ENCODE measurements around the gene PRKACA. TPM values are rescaled to one million over a fixed set of nuclear protein-coding genes. Genes with fewer than 3 reads are reported as not detected.
A peak's percentile ranks its signal among the peaks of the same experiment; 100 is the strongest.

The PRKACA gene
- total RNA-seq, 1 experiment from 2014 or later = 24.0 TPM

- Histone ChIP-seq H3K36me3 (ENCODE audit: insufficient read depth, low read length) (no peaks in the 10 kb centered on the region), H3K4me1 (ENCODE audit: low read length) (peaks cover 32% of the 10 kb centered on the region), H3K79me2 (ENCODE audit: low read length) (peaks cover 55% of the 10 kb centered on the region), H3K9me2 (replicated peaks; ENCODE audit: insufficient read depth, low read length) (no peaks in the 10 kb centered on the region), H4K20me1 (ENCODE audit: insufficient read depth, low read depth, low read length) (0 out of 2 replicates have a peak, but pooled peaks cover 4% of the 10 kb centered on the region), H3K4me2 (ENCODE audit: low read depth, low read length, poor library complexity, severe bottlenecking) (peak overlapping the region; percentile 74), H2AFZ (ENCODE audit: low read length) (no peak overlapping the region), H3K9me3 (ENCODE audit: low read length) (no peaks in the 10 kb centered on the region), H3K27ac (ENCODE audit: low read length) (no peak overlapping the region), H3K9ac (ENCODE audit: low read length) (peak overlapping the region; percentile 75), H3K4me3 (ENCODE audit: low read length) (peak overlapping the region; percentile 70; the same call in 1 of the 2 replicates), H3K27me3 (ENCODE audit: low read length) (no peaks in the 10 kb centered on the region)
- peak; percentile 32 for DNase-seq
Observed at GRCh38 chr19:14112809-14113385, 4.7 kb downstream of the PRKACA start.

- no peak overlapping the region for H2AFZ ChIP-seq (ENCODE audit: low read length)
- H3K9me3 ChIP-seq (ENCODE audit: low read length) = no peaks in the 10 kb centered on the region
- H3K9ac ChIP-seq (ENCODE audit: low read length) = no peak overlapping the region
- H4K20me1 ChIP-seq (ENCODE audit: insufficient read depth, low read depth, low read length) = 0 out of 2 replicates have a peak, but pooled peaks cover 4% of the 10 kb centered on the region
- H3K36me3 ChIP-seq (ENCODE audit: insufficient read depth, low read length) = no peaks in the 10 kb centered on the region
- peaks cover 32% of the 10 kb centered on the region for H3K4me1 ChIP-seq (ENCODE audit: low read length)
- H3K79me2 ChIP-seq (ENCODE audit: low read length) = peaks cover 55% of the 10 kb centered on the region
- H3K4me3 ChIP-seq (ENCODE audit: low read length) = no peak overlapping the region
- H3K9me2 ChIP-seq (replicated peaks; ENCODE audit: insufficient read depth, low read length) = no peaks in the 10 kb centered on the region
- peak; percentile 38 for DNase-seq
- H3K27ac ChIP-seq (ENCODE audit: low read length) = no peak overlapping the region
- no peak overlapping the region for H3K4me2 ChIP-seq (ENCODE audit: low read depth, low read length, poor library complexity, severe bottlenecking)
- H3K27me3 ChIP-seq (ENCODE audit: low read length) = no peaks in the 10 kb centered on the region
Observed at GRCh38 chr19:14112051-14112808, 5.3 kb downstream of the PRKACA start.

DNA sequence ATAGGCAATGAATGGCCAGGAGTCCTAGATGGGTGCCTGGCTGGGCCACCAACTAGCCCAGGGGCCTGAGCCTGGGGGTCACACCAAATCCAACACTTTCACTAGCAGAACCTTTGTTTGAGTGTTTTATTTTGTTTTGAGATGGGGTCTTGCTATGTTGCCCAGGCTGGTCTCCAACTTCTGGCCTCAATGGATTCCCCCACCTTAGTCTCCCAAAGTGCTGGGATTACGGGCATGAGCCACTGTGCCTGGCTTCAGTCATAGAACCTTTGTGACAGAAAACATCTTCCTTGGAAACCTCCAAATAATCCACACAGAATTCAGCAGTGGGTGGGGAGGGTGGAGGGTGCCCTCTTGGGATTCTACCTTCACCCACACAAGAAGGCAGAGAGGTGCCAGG, 6.1 kb downstream of the PRKACA start:
- Histone ChIP-seq H3K4me3 (ENCODE audit: low read length) (no peak overlapping the region), H3K4me1 (ENCODE audit: low read length) (peaks cover 27% of the 10 kb centered on the region), H3K4me2 (ENCODE audit: low read depth, low read length, poor library complexity, severe bottlenecking) (no peak overlapping the region), H3K27ac (ENCODE audit: low read length) (no peak overlapping the region), H2AFZ (ENCODE audit: low read length) (no peak overlapping the region), H3K79me2 (ENCODE audit: low read length) (peaks cover 47% of the 10 kb centered on the region), H4K20me1 (ENCODE audit: insufficient read depth, low read depth, low read length) (no peaks in the 10 kb centered on the region), H3K9me2 (replicated peaks; ENCODE audit: insufficient read depth, low read length) (no peaks in the 10 kb centered on the region), H3K9me3 (ENCODE audit: low read length) (no peaks in the 10 kb centered on the region), H3K36me3 (ENCODE audit: insufficient read depth, low read length) (no peaks in the 10 kb centered on the region), H3K27me3 (ENCODE audit: low read length) (no peaks in the 10 kb centered on the region), H3K9ac (ENCODE audit: low read length) (no peak overlapping the region)
- DNase-seq = peak; percentile 12

GRCh38 chr19:14110650-14111049, 6.9 kb downstream of the PRKACA start:
- Histone ChIP-seq H3K4me3 (ENCODE audit: low read length) (no peak overlapping the region), H3K27ac (ENCODE audit: low read length) (no peak overlapping the region), H3K4me2 (ENCODE audit: low read depth, low read length, poor library complexity, severe bottlenecking) (no peak overlapping the region), H3K79me2 (ENCODE audit: low read length) (peaks cover 39% of the 10 kb centered on the region), H3K27me3 (ENCODE audit: low read length) (no peaks in the 10 kb centered on the region), H4K20me1 (ENCODE audit: insufficient read depth, low read depth, low read length) (no peaks in the 10 kb centered on the region), H2AFZ (ENCODE audit: low read length) (no peak overlapping the region), H3K9me3 (ENCODE audit: low read length) (no peaks in the 10 kb centered on the region), H3K9me2 (replicated peaks; ENCODE audit: insufficient read depth, low read length) (no peaks in the 10 kb centered on the region), H3K4me1 (ENCODE audit: low read length) (peaks cover 19% of the 10 kb centered on the region), H3K9ac (ENCODE audit: low read length) (no peak overlapping the region), H3K36me3 (ENCODE audit: insufficient read depth, low read length) (no peaks in the 10 kb centered on the region)
- peak; percentile 41 for DNase-seq

GRCh38 chr19:14107581-14108461, 9.7 kb downstream of the PRKACA start:
- Histone ChIP-seq H4K20me1 (ENCODE audit: insufficient read depth, low read depth, low read length) (no peaks in the 10 kb centered on the region), H3K9me2 (replicated peaks; ENCODE audit: insufficient read depth, low read length) (no peaks in the 10 kb centered on the region)

DNA sequence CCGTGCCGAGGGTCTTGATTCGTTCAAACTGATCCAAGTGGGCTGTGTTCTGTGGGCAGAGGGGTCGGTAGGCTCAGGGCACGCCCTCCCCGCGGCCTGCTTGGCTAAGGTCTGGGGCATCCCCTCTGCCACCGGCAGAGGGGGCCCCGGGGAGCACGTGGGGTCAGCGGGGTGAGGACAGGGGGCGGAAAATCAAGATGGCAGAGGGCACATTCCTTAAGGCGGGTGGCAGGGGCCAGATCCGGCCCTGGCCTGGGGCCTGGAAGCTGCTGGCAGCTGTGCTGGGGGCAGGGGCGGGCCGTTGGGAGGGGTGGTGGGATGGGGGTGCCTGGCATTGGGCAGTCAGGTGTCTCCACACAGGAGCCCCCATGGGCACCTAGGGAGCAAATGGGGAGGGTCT, 10.7 kb downstream of the PRKACA start:
- Histone ChIP-seq H3K79me2 (ENCODE audit: low read length) (peaks cover 14% of the 10 kb centered on the region; the same call in 1 of the 2 replicates), H3K36me3 (ENCODE audit: insufficient read depth, low read length) (no peaks in the 10 kb centered on the region), H3K9ac (ENCODE audit: low read length) (no peak overlapping the region), H3K4me2 (ENCODE audit: low read depth, low read length, poor library complexity, severe bottlenecking) (no peak overlapping the region), H3K27me3 (ENCODE audit: low read length) (no peaks in the 10 kb centered on the region), H3K4me1 (ENCODE audit: low read length) (no peaks in the 10 kb centered on the region), H3K9me3 (ENCODE audit: low read length) (no peaks in the 10 kb centered on the region), H4K20me1 (ENCODE audit: insufficient read depth, low read depth, low read length) (no peaks in the 10 kb centered on the region), H3K9me2 (replicated peaks; ENCODE audit: insufficient read depth, low read length) (no peaks in the 10 kb centered on the region), H3K4me3 (ENCODE audit: low read length) (no peak overlapping the region), H3K27ac (ENCODE audit: low read length) (no peak overlapping the region), H2AFZ (ENCODE audit: low read length) (no peak overlapping the region)
- DNase-seq = no peak

More at GRCh38 chr19:14107581-14108461, 9.7 kb downstream of the PRKACA start:
- H3K4me3 ChIP-seq (ENCODE audit: low read length) = no peak overlapping the region
- no peak overlapping the region for H3K9ac ChIP-seq (ENCODE audit: low read length)
- H2AFZ ChIP-seq (ENCODE audit: low read length) = no peak overlapping the region
- H3K79me2 ChIP-seq (ENCODE audit: low read length) = peaks cover 21% of the 10 kb centered on the region; the same call in 1 of the 2 replicates
- no peaks in the 10 kb centered on the region for H3K36me3 ChIP-seq (ENCODE audit: insufficient read depth, low read length)
- no peak overlapping the region for H3K4me2 ChIP-seq (ENCODE audit: low read depth, low read length, poor library complexity, severe bottlenecking)
- no peak overlapping the region for H3K27ac ChIP-seq (ENCODE audit: low read length)
- no peaks in the 10 kb centered on the region for H3K9me3 ChIP-seq (ENCODE audit: low read length)
- no peaks in the 10 kb centered on the region for H3K27me3 ChIP-seq (ENCODE audit: low read length)
- peak; percentile 37 for DNase-seq
- no peaks in the 10 kb centered on the region for H3K4me1 ChIP-seq (ENCODE audit: low read length)

DNA sequence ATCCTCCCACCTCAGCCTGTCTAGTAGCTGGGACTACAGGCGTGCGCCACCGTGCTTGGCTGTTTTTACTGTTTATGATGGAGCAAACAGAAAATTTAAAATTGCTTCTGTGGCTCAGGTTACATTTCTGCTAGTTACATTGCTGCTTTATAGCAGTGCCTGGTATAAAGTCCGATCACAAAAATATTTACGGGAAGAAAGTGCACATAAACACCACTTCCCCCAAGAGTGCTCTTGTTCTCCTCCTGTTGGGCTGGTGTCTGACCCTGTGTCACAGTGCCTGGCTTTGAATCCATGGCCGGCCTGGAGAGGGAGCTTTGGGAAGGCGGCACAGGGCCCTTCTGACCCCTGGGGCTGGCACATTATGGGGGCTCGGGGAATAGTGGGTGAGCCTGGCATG, 11.9 kb downstream of the PRKACA start:
- no peaks in the 10 kb centered on the region for H3K9me2 ChIP-seq (replicated peaks; ENCODE audit: insufficient read depth, low read length)
- H3K4me1 ChIP-seq (ENCODE audit: low read length) = no peaks in the 10 kb centered on the region
- H3K4me2 ChIP-seq (ENCODE audit: low read depth, low read length, poor library complexity, severe bottlenecking) = no peak overlapping the region
- no peak overlapping the region for H3K27ac ChIP-seq (ENCODE audit: low read length)
- no peak overlapping the region for H2AFZ ChIP-seq (ENCODE audit: low read length)
- H3K9ac ChIP-seq (ENCODE audit: low read length) = no peak overlapping the region
- peaks cover 6% of the 10 kb centered on the region; the same call in 1 of the 2 replicates for H3K79me2 ChIP-seq (ENCODE audit: low read length)
- H3K4me3 ChIP-seq (ENCODE audit: low read length) = no peak overlapping the region
- H3K27me3 ChIP-seq (ENCODE audit: low read length) = no peaks in the 10 kb centered on the region
- H3K9me3 ChIP-seq (ENCODE audit: low read length) = no peaks in the 10 kb centered on the region
- no peaks in the 10 kb centered on the region for H3K36me3 ChIP-seq (ENCODE audit: insufficient read depth, low read length)
- DNase-seq = no peak
- H4K20me1 ChIP-seq (ENCODE audit: insufficient read depth, low read depth, low read length) = no peaks in the 10 kb centered on the region

- H3K36me3 ChIP-seq (ENCODE audit: insufficient read depth, low read length) = no peaks in the 10 kb centered on the region
- H3K4me1 ChIP-seq (ENCODE audit: low read length) = no peaks in the 10 kb centered on the region
- no peaks in the 10 kb centered on the region for H3K9me2 ChIP-seq (replicated peaks; ENCODE audit: insufficient read depth, low read length)
- no peak overlapping the region for H2AFZ ChIP-seq (ENCODE audit: low read length)
- H3K9ac ChIP-seq (ENCODE audit: low read length) = no peak overlapping the region
- no peak overlapping the region for H3K4me2 ChIP-seq (ENCODE audit: low read depth, low read length, poor library complexity, severe bottlenecking)
- H3K27me3 ChIP-seq (ENCODE audit: low read length) = no peaks in the 10 kb centered on the region
- H3K4me3 ChIP-seq (ENCODE audit: low read length) = no peak overlapping the region
- H3K27ac ChIP-seq (ENCODE audit: low read length) = no peak overlapping the region
- peak; percentile 41 for DNase-seq
- no peaks in the 10 kb centered on the region for H4K20me1 ChIP-seq (ENCODE audit: insufficient read depth, low read depth, low read length)
- H3K9me3 ChIP-seq (ENCODE audit: low read length) = no peaks in the 10 kb centered on the region
- no peaks in the 10 kb centered on the region for H3K79me2 ChIP-seq (ENCODE audit: low read length)
Observed at GRCh38 chr19:14103310-14103709, 14.3 kb downstream of the PRKACA start.
